ENCODE measurements around the gene SELPLG.
"Not testable (repeated sequence)": the region's sequence is repeated elsewhere in the genome, so short reads cannot be mapped to it uniquely, and the experiment has no call there.

Gene SELPLG

GRCh38 chr12:108637222-108637971 is 3.7 kb upstream of the SELPLG start:
- no peak for DNase-seq

- peak; percentile 51 for DNase-seq
Observed at GRCh38 chr12:108635997-108636808, 2.5 kb upstream of the SELPLG start.

GRCh38 chr12:108635201-108635996 is 1.7 kb upstream of the SELPLG start:
- no peak for DNase-seq

- peak; percentile 63 for DNase-seq
Observed at GRCh38 chr12:108634341-108634751, 652 bp upstream of the SELPLG start.

GRCh38 chr12:108633081-108633533 is 587 bp downstream of the SELPLG start:
- DNase-seq: no peak

GRCh38 chr12:108631261-108631660 is 2.4 kb downstream of the SELPLG start:
- DNase-seq: not testable (repeated sequence)

- no peak for DNase-seq
Observed at GRCh38 chr12:108630481-108631207, 3.0 kb downstream of the SELPLG start.

GRCh38 chr12:108629824-108630476 is 3.7 kb downstream of the SELPLG start:
- no peak for DNase-seq

- no peak for DNase-seq
Observed at GRCh38 chr12:108629151-108629550, 4.5 kb downstream of the SELPLG start.

GRCh38 chr12:108627134-108627920 is 6.4 kb downstream of the SELPLG start:
- DNase-seq: no peak

- no peak for DNase-seq
Observed at GRCh38 chr12:108625228-108625627, 8.5 kb downstream of the SELPLG start.

GRCh38 chr12:108623577-108623976 is 10.1 kb downstream of the SELPLG start:
- no peak for DNase-seq

- no peak for DNase-seq
Observed at GRCh38 chr12:108622921-108623514, 10.7 kb downstream of the SELPLG start.

- no peak for DNase-seq
Observed at GRCh38 chr12:108622421-108622820, 11.3 kb downstream of the SELPLG start.

GRCh38 chr12:108621161-108621560 is 12.5 kb downstream of the SELPLG start:
- no peak for DNase-seq

- DNase-seq: no peak
Observed at GRCh38 chr12:108620236-108620879, 13.3 kb downstream of the SELPLG start.

GRCh38 chr12:108619369-108620160 is 14.1 kb downstream of the SELPLG start:
- no peak for DNase-seq

- peak; percentile 41 for DNase-seq
Observed at GRCh38 chr12:108618953-108619274, 14.8 kb downstream of the SELPLG start.

Measured in DMS79 (cell line).